ENCODE results near the gene ALAS1.

Gene ALAS1

GRCh38 chr3:52215351-52215750 lies 17.4 kb downstream of the ALAS1 start:
- DNase-seq (ENCODE audit: low spot score in 2 of 2) = no peak
- H3K4me1 ChIP-seq = no peaks in the 10 kb centered on the region

GRCh38 chr3:52216585-52217408 lies 18.8 kb downstream of the ALAS1 start:
- no peak for DNase-seq (ENCODE audit: low spot score in 2 of 2)
- no peaks in the 10 kb centered on the region for H3K27me3 ChIP-seq (ENCODE audit: low read depth)
- no peaks in the 10 kb centered on the region for H3K9me3 ChIP-seq
- peaks cover 34% of the 10 kb centered on the region for H3K36me3 ChIP-seq (replicated peaks)
- in situ Hi-C loops (cut with MboI; ENCODE audit: low sequenced_read_pairs) = no loop called here
- H3K4me3 ChIP-seq = no peak overlapping the region
- no peaks in the 10 kb centered on the region for H3K4me1 ChIP-seq

More at GRCh38 chr3:52215351-52215750, 17.4 kb downstream of the ALAS1 start:
- Histone ChIP-seq H3K4me3 (no peak overlapping the region), H3K36me3 (replicated peaks) (peaks cover 48% of the 10 kb centered on the region), H3K9me3 (no peaks in the 10 kb centered on the region), H3K27me3 (ENCODE audit: low read depth) (no peaks in the 10 kb centered on the region)
- in situ Hi-C loops (cut with MboI; ENCODE audit: low sequenced_read_pairs) = no loop called here

GRCh38 chr3:52217409-52217805 lies 19.4 kb downstream of the ALAS1 start:
- in situ Hi-C loops (cut with MboI; ENCODE audit: low sequenced_read_pairs) = no loop called here
- H3K36me3 ChIP-seq (replicated peaks) = peaks cover 28% of the 10 kb centered on the region
- H3K4me1 ChIP-seq = no peaks in the 10 kb centered on the region
- no peaks in the 10 kb centered on the region for H3K27me3 ChIP-seq (ENCODE audit: low read depth)
- no peak overlapping the region for H3K4me3 ChIP-seq
- no peak for DNase-seq (ENCODE audit: low spot score in 2 of 2)
- H3K9me3 ChIP-seq = no peaks in the 10 kb centered on the region

- H3K4me3 ChIP-seq = no peak overlapping the region
These were observed 20.1 kb downstream of the ALAS1 start for GRCh38 chr3:52218026-52218425.

GRCh38 chr3:52218454-52218853 lies 20.5 kb downstream of the ALAS1 start:
- in situ Hi-C loops (cut with MboI; ENCODE audit: low sequenced_read_pairs) = no loop called here
- peaks cover 18% of the 10 kb centered on the region for H3K36me3 ChIP-seq (replicated peaks)
- H3K4me3 ChIP-seq = no peak overlapping the region
- no peak for DNase-seq (ENCODE audit: low spot score in 2 of 2)
- no peaks in the 10 kb centered on the region for H3K9me3 ChIP-seq
- no peaks in the 10 kb centered on the region for H3K4me1 ChIP-seq
- no peaks in the 10 kb centered on the region for H3K27me3 ChIP-seq (ENCODE audit: low read depth)

More at GRCh38 chr3:52218026-52218425, 20.1 kb downstream of the ALAS1 start:
- Histone ChIP-seq H3K9me3 (no peaks in the 10 kb centered on the region), H3K27me3 (ENCODE audit: low read depth) (no peaks in the 10 kb centered on the region), H3K36me3 (replicated peaks) (peaks cover 23% of the 10 kb centered on the region), H3K4me1 (no peaks in the 10 kb centered on the region)
- no peak for DNase-seq (ENCODE audit: low spot score in 2 of 2)
- in situ Hi-C loops (cut with MboI; ENCODE audit: low sequenced_read_pairs) = no loop called here

- H3K4me3 ChIP-seq = no peak overlapping the region
- no peaks in the 10 kb centered on the region for H3K9me3 ChIP-seq
- H3K36me3 ChIP-seq (replicated peaks) = peaks cover 12% of the 10 kb centered on the region
- in situ Hi-C loops (cut with MboI; ENCODE audit: low sequenced_read_pairs) = no loop called here
- H3K4me1 ChIP-seq = no peaks in the 10 kb centered on the region
- no peaks in the 10 kb centered on the region for H3K27me3 ChIP-seq (ENCODE audit: low read depth)
- DNase-seq (ENCODE audit: low spot score in 2 of 2) = no peak
These were observed 21.1 kb downstream of the ALAS1 start for GRCh38 chr3:52218937-52219650.

- Histone ChIP-seq H3K4me3 (no peak overlapping the region), H3K36me3 (replicated peaks) (no peaks in the 10 kb centered on the region), H3K27me3 (ENCODE audit: low read depth) (no peaks in the 10 kb centered on the region), H3K4me1 (no peaks in the 10 kb centered on the region), H3K9me3 (no peaks in the 10 kb centered on the region)
- in situ Hi-C loops (cut with MboI; ENCODE audit: low sequenced_read_pairs) = no loop called here
- peak; percentile 67 to 94 for DNase-seq (ENCODE audit: low spot score in 2 of 2)
These were observed 22.5 kb downstream of the ALAS1 start for GRCh38 chr3:52220380-52221026.

- DNase-seq (ENCODE audit: low spot score in 2 of 2) = no peak
- Histone ChIP-seq H3K36me3 (replicated peaks) (no peaks in the 10 kb centered on the region), H3K4me3 (no peak overlapping the region), H3K9me3 (no peaks in the 10 kb centered on the region), H3K4me1 (no peaks in the 10 kb centered on the region), H3K27me3 (ENCODE audit: low read depth) (no peaks in the 10 kb centered on the region)
- in situ Hi-C loops (cut with MboI; ENCODE audit: low sequenced_read_pairs) = no loop called here
These were observed 23.2 kb downstream of the ALAS1 start for GRCh38 chr3:52221141-52221562.

- Histone ChIP-seq H3K4me3 (no peak overlapping the region), H3K4me1 (no peaks in the 10 kb centered on the region)
- in situ Hi-C loops (cut with MboI; ENCODE audit: low sequenced_read_pairs) = no loop called here
These were observed 23.8 kb downstream of the ALAS1 start for GRCh38 chr3:52221563-52222318.

GRCh38 chr3:52222319-52223221 lies 24.6 kb downstream of the ALAS1 start:
- no peak for DNase-seq (ENCODE audit: low spot score in 2 of 2)
- Histone ChIP-seq H3K27me3 (ENCODE audit: low read depth) (no peaks in the 10 kb centered on the region), H3K9me3 (no peaks in the 10 kb centered on the region), H3K4me3 (no peak overlapping the region), H3K36me3 (replicated peaks) (no peaks in the 10 kb centered on the region), H3K4me1 (no peaks in the 10 kb centered on the region)
- in situ Hi-C loops (cut with MboI; ENCODE audit: low sequenced_read_pairs) = no loop called here

More at GRCh38 chr3:52221563-52222318, 23.8 kb downstream of the ALAS1 start:
- Histone ChIP-seq H3K27me3 (ENCODE audit: low read depth) (no peaks in the 10 kb centered on the region), H3K36me3 (replicated peaks) (no peaks in the 10 kb centered on the region), H3K9me3 (no peaks in the 10 kb centered on the region)
- DNase-seq (ENCODE audit: low spot score in 2 of 2) = no peak

GRCh38 chr3:52223449-52224408 lies 25.8 kb downstream of the ALAS1 start:
- no peak for DNase-seq (ENCODE audit: low spot score in 2 of 2)
- in situ Hi-C loops (cut with MboI; ENCODE audit: low sequenced_read_pairs) = no loop called here
- Histone ChIP-seq H3K9me3 (no peaks in the 10 kb centered on the region), H3K4me3 (no peak overlapping the region), H3K36me3 (replicated peaks) (peaks cover under 1% of the 10 kb centered on the region), H3K27me3 (ENCODE audit: low read depth) (no peaks in the 10 kb centered on the region), H3K4me1 (no peaks in the 10 kb centered on the region)

Data from HAP-1 (cell line).